ENCODE measurements around the gene ECM2. TPM values are rescaled to one million over a fixed set of nuclear protein-coding genes. Genes with fewer than 3 reads are reported as not detected.

Gene ECM2
- total RNA-seq, 2 donors from 2014 or later, result 2.6 to 14.1 TPM

DNA sequence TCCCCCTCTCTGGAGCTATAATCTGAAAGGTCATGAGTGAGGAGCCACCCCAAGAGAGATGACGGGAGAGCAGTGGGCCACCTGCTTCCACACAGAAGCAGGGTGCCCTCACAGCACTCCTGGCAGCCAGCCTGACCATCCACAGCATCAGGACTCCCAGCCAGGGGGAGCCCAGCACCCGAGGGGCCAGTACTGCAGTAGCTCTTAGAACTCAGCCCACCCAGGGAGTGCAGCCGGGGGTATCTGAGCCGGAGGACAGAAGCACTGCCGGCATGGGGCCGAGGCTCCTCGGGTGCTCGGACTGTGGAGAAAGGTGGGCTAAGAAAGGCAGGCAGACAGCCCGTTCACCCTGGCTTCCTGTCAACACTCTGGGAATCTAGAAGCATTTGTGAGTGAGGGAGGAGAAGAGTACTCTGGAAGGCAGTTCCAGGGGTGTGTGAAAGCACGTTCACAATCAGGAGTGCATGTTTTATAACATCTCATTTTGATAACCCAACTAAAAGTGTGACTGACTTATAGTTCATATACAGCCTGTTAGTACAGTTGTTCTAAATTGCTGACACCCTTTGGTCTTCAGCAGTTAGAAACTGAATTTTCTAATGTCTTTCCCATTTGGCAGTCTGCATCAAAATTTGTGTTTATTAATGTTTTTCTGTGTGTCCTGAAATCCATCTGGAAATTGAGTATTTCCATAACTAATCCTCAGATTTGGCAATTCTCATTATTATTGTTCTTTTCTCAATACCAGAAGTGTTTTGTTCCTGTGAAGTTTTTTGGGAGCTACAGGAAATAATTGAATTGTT is 27.6 kb downstream of the ECM2 start:
- peak overlapping the region in 1 of 2 donors; percentile 32 for H3K27ac ChIP-seq
- WGBS, result 60% methylated on average over 10 of the region's 10 CpGs
- TF ChIP-seq POLR2A (IDR thresholded peaks at IDR 0.05) (no peak), POLR2AphosphoS5 (IDR thresholded peaks at IDR 0.05) (no peak)
- TF ChIP-seq, protein P1, sequence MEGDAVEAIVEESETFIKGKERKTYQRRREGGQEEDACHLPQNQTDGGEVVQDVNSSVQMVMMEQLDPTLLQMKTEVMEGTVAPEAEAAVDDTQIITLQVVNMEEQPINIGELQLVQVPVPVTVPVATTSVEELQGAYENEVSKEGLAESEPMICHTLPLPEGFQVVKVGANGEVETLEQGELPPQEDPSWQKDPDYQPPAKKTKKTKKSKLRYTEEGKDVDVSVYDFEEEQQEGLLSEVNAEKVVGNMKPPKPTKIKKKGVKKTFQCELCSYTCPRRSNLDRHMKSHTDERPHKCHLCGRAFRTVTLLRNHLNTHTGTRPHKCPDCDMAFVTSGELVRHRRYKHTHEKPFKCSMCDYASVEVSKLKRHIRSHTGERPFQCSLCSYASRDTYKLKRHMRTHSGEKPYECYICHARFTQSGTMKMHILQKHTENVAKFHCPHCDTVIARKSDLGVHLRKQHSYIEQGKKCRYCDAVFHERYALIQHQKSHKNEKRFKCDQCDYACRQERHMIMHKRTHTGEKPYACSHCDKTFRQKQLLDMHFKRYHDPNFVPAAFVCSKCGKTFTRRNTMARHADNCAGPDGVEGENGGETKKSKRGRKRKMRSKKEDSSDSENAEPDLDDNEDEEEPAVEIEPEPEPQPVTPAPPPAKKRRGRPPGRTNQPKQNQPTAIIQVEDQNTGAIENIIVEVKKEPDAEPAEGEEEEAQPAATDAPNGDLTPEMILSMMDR (IDR thresholded peaks at IDR 0.05), result peak in 1 of 4 experiments; percentile 5

DNA sequence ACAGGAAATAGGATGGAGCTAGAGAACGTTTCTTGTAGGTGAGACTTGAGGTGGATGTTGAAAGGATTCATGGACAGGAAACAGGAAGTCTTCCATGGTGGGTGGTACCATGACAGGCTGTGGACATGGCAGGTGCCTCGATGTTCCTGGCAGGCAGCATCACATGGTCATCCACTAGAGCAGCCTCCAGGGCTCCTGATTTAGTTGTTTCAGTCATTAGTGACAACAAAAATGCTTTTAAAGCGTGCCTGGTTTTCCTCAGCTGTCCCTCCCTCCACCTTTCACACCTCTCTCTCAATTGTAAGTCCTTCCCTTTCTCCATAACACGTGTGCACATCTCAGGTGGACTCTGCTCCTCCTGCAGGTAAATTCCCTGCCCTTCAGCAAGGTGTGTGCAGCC is 28.3 kb downstream of the ECM2 start:
- no peaks in the 10 kb centered on the region for H3K27me3 ChIP-seq (replicated peaks; ENCODE audit: insufficient read depth)
- peak overlapping the region in 1 of 2 donors; percentile 32 for H3K27ac ChIP-seq
- H3K4me3 ChIP-seq, result no peak overlapping the region
- intact Hi-C loops (cut with DNase I), result no loop called here
- no peaks in the 10 kb centered on the region for H3K9me3 ChIP-seq
- TF ChIP-seq POLR2AphosphoS5 (IDR thresholded peaks at IDR 0.05) (no peak), POLR2A (IDR thresholded peaks at IDR 0.05) (no peak)
- TF ChIP-seq, protein P1 (IDR thresholded peaks at IDR 0.05), result no peak
- no peaks in the 10 kb centered on the region for H3K4me1 ChIP-seq (replicated peaks)
- DNase-seq (ENCODE audit: low spot score), result no peak
- H3K36me3 ChIP-seq, result no peaks in the 10 kb centered on the region
- WGBS, result 74% methylated on average over 4 of the region's 4 CpGs

More for the DNA sequence above, 27.6 kb downstream of the ECM2 start:
- no peak for DNase-seq (ENCODE audit: low spot score)
- Histone ChIP-seq H3K9me3 (no peaks in the 10 kb centered on the region), H3K4me3 (no peak overlapping the region), H3K4me1 (replicated peaks) (no peaks in the 10 kb centered on the region), H3K27me3 (replicated peaks; ENCODE audit: insufficient read depth) (no peaks in the 10 kb centered on the region), H3K36me3 (no peaks in the 10 kb centered on the region)
- intact Hi-C loops (cut with DNase I), result no loop called here

DNA sequence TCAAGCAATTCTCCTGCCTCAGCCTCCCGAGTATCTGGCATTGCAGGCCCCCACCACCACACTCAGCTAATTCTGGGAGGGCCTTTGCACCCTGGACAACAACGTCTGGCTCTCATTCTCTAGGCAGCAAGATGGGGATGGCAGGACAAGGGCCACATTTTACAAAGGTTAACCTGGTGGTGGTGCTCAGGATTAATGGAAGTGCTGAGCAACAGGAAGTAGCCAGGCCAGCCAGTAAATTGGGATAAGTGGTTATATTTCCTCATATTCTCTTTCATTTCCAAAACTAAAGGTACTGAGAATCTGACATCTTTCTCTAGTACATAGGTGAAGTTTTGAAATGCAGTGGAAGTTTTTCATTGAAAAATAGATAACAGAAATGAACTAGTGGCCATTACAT is 28.8 kb downstream of the ECM2 start:
- 89% methylated on average over 2 of the region's 2 CpGs for WGBS
- intact Hi-C loops (cut with DNase I), result no loop called here
- H3K9me3 ChIP-seq, result no peaks in the 10 kb centered on the region
- H3K4me3 ChIP-seq, result no peak overlapping the region
- no peak for TF ChIP-seq POLR2AphosphoS5 (IDR thresholded peaks at IDR 0.05)
- TF ChIP-seq, protein P1 (IDR thresholded peaks at IDR 0.05), result no peak
- TF ChIP-seq POLR2A (IDR thresholded peaks at IDR 0.05), result no peak
- no peaks in the 10 kb centered on the region for H3K36me3 ChIP-seq
- no peaks in the 10 kb centered on the region for H3K27me3 ChIP-seq (replicated peaks; ENCODE audit: insufficient read depth)
- no peak overlapping the region for H3K27ac ChIP-seq
- no peaks in the 10 kb centered on the region for H3K4me1 ChIP-seq (replicated peaks)
- no peak for DNase-seq (ENCODE audit: low spot score)

DNA sequence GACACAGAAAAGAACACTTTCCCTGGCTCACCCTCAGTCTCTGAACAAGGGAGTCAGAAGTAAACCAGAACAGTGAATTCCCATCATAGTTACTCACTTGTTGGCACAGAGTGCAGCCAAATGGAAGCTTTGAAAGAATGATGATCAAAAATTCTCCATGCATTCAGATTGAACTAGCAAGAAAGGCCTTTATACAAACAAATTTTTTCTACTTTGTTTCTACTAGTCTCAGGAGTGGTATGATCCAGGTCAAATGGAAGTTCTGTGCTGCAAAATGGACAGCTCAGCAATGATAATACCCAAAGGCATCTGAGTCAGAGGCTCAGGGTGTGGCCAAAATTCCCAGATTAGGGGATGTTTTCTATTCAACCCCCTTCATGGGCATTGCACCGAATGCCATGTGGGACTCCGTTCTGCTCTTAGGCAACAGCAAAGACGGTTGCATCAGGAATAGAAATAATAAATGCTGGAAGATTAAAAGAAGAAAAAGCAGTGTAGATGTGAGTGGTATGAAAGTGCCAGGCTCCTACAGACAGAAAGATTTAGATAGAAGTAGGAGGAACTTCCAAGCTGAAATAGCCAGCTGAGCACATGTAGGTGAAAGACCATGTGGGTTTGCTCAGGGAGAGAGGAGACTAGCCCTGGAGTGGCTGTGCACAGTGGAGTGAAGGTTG is 29.5 kb downstream of the ECM2 start:
- DNase-seq (ENCODE audit: low spot score), result no peak
- Histone ChIP-seq H3K4me1 (replicated peaks) (no peaks in the 10 kb centered on the region), H3K27me3 (replicated peaks; ENCODE audit: insufficient read depth) (no peaks in the 10 kb centered on the region), H3K27ac (peak overlapping the region in 1 of 2 donors; percentile 12), H3K36me3 (no peaks in the 10 kb centered on the region), H3K4me3 (no peak overlapping the region), H3K9me3 (no peaks in the 10 kb centered on the region)
- intact Hi-C loops (cut with DNase I), result no loop called here
- no peak for TF ChIP-seq POLR2A (IDR thresholded peaks at IDR 0.05)
- peak; percentile 3 for TF ChIP-seq POLR2AphosphoS5 (IDR thresholded peaks at IDR 0.05)
- WGBS, result 59% methylated on average over 3 of the region's 3 CpGs

DNA sequence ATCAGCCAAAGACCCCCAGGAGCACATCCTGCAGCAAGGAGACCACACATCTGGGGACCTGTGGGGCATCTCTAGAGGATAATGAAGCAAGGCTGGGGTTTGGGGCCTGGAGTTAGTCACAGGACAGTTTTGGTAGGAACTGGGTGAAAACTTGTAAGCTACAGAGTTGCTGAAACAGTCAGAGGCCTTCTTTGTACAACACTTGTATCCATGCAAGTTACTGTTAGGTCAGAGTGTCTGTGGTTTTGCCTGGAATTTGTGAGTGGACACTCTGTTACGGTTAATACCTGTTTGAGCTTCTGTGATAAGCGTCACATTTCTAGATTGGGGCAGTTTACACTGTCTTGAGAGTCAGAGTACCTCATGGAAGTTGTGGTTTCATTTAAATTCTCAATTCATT is 30.9 kb downstream of the ECM2 start:
- WGBS, result 92% methylated on average over 2 of the region's 2 CpGs
- intact Hi-C loops (cut with DNase I), result no loop called here
- Histone ChIP-seq H3K4me1 (replicated peaks) (no peaks in the 10 kb centered on the region), H3K4me3 (no peak overlapping the region), H3K9me3 (no peaks in the 10 kb centered on the region), H3K27me3 (replicated peaks; ENCODE audit: insufficient read depth) (no peaks in the 10 kb centered on the region), H3K36me3 (no peaks in the 10 kb centered on the region), H3K27ac (no peak overlapping the region)
- TF ChIP-seq POLR2A (IDR thresholded peaks at IDR 0.05), result no peak
- no peak for TF ChIP-seq POLR2AphosphoS5 (IDR thresholded peaks at IDR 0.05)
- TF ChIP-seq, protein P1 (IDR thresholded peaks at IDR 0.05), result no peak
- DNase-seq (ENCODE audit: low spot score), result no peak
